ENCODE data around the gene SEC16B.

GRCh38 chr1:177976596-177976995, 6.7 kb upstream of the SEC16B start:
- TF ChIP-seq CTCF (IDR thresholded peaks at IDR 0.05) (no peak), POLR2A (IDR thresholded peaks at IDR 0.05) (no peak), EP300 (IDR thresholded peaks at IDR 0.05; ENCODE audit: low read depth) (no peak)
